ENCODE measurements around the gene LCA5L.
A peak's percentile ranks its signal among the peaks of the same experiment; 100 is the strongest.
"Not testable (repeated sequence)": the region's sequence is repeated elsewhere in the genome, so short reads cannot be mapped to it uniquely, and the experiment has no call there.

LCA5L gene

DNA sequence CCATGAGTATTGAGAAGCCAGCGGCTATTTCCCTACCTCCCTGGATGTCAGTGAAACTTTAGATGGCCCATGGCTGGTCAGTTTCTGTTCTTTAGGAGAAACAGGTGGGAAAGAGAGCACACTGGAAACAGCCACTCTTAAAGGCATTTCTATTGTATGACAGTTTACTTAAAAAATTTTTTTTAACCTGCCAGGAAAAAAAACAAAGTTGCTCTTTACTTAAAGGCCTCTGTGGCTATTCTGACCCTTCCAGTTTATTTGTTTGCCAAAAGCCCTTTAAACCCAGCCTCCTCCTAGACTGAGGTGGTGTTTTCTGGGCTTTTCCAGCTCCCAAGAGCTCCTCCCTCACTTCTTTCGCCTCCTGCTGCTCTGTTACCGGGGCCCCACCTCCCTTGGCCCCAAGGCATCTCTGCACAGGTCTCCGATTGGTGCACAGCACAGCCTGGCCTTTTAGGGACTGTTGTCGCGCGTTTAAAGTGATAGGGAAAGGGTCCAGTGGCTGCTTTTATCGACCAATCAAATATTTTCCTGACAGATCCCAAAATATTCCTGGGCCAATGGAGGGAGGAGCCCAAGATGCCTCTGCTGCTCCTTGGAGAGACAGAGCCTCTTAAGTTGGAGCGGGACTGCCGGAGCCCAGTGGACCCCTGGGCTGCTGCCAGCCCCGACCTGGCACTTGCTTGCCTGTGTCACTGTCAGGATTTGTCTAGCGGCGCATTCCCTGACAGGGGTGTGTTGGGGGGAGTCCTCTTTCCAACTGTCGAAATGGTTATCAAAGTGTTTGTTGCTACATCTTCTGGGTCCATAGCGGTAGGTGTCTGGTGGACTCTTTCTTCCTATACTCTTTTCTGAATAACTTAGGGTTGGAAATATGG lies 6.0 kb upstream of the LCA5L start, which contains the start of gene SH3BGR:
Gene SH3BGR (plus strand): TSS at position 639 of the 875 bp plus-strand sequence. CDS start 127 bp downstream, at position 766.
- peak; percentile 12 for DNase-seq

DNA sequence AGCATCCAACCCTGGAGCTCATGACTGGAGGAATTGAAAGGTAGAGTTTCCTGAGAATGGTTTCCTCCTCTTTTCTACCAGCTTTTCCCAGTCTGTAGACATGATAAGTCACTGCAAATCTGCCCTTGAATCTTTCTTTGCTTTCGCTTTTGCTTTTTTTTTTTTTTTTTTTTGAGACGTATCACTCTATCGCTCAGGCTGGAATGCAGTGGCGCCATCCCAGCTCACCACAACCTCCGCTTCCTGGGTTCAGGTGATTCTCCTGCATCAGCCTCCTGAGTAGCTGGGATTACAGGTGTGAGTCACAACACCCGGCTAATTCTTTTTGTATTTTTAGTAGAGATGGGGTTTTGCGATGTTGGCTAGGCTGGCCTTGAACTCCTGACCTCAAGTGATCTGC lies 1.7 kb upstream of the LCA5L start:
- DNase-seq, result no peak

DNA sequence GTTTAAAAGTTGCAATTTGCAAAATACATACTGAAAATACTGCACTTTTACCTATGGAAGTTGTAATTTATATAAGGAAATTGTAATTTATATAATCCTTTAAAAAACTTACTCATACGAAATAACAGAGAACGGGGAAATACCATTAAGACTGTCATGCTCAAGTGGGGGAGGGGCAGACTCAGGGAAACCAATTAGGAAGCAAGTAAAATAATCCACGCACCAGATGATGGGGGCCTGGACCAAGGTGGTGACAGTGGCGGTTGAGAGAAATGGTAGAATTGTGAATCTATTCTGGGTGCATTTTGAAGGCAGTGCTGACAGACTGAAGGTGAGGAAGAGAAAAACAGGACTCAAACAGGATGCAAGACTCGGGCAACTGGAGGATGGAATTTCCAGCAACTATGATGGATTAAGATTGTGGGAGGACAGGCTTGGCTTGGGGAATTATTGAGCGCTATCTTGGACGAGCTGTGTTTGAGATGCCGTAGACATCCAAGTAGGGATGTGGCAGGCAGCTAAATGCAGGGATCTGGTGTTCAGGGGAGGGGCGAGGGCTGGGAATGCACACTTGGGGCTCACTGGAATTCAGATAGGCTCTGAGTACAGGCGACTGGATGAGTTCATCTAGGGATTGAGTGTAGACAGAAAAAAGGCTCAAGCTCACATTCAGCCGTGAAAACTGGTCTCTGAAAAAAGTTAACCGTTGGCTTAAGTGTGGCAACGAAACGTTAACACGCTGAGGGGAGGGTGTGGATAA lies 977 bp downstream of the LCA5L start:
- peak; percentile 77 for DNase-seq

DNA sequence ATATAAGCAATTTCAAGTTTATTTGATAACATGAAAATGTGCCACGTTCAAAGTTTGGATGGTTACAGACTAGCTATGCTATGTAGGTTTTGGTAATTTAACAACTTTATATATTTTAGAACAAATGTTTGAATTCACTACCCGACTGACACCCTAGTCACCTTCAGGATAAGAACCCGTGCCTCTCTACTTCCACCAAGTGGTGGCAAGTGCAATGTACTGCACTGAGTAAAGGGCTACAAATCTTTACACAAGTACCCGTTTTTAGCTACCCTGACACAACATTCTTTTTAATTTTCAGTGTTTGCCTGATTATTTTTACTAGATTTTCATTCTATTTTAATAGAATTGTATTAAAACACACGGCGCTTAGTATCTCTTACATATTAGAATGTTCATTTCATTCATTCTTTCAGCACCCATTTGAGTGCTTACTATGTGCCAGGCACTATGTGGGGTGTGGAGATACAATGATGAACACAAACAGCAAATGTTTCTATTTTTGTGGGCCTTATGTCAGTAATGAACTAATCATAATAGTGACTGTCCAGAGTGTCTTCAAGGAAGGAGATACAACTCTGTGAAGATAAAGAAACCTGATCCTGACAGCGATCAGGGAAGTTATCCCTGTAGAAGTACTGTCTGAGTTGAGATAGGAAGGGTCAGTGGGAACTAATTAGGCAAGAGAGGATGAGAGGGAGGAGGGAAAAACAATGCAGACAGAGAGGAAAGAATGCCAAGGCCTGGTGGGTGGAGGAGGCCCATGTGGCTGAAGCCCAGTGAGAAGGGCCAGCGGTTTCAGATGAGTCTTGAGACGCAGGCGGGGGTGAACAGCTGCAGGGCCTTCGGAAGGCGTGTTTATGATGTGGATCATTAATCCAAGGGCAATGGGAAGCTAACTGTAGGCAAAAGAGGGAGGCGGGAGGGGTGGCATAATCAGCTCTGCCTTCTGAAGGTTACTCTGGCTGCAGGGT lies 3.8 kb downstream of the LCA5L start:
- DNase-seq, result peak; percentile 78

- no peak for DNase-seq
Measured at GRCh38 chr21:39439232-39439631, 6.3 kb downstream of the LCA5L start.

DNA sequence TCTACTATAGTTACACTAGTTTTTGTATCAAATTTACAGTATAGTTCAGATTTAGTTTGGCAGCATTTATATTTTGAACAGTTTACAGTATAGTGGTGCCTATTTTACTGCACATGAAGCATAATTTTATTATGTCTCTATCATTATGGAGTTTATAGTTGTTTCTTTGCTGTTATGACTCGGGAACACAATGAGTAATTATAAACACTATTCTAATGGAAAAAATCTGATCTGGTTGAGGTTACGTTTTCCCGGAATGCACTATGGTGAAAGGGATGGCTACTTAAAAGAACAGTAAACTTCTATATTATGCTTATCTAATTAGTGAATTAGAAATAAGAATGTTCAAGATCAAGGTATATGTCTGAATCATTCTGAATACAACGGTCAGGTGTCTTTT lies 10.6 kb downstream of the LCA5L start:
- DNase-seq, result no peak

DNA sequence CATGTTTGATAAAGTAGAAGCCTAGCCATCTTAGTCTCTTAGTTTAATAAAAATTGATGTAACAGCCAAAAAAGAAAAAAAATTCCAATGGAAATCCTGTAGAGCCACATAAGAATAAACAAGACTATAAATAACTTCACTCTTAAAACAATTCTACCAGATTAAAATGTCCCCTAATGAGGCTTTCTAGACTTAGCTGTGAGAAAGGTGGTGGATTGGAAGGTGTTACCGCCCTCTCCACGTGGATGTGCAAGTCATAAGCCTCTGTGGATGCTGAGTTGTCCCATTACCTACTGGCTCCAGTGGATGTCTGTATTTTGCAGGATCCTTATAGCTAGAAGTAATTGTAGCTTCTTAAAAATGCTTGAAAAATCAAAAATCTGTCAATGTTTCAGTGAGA lies 14.6 kb downstream of the LCA5L start:
- DNase-seq, result peak; percentile 82

DNA sequence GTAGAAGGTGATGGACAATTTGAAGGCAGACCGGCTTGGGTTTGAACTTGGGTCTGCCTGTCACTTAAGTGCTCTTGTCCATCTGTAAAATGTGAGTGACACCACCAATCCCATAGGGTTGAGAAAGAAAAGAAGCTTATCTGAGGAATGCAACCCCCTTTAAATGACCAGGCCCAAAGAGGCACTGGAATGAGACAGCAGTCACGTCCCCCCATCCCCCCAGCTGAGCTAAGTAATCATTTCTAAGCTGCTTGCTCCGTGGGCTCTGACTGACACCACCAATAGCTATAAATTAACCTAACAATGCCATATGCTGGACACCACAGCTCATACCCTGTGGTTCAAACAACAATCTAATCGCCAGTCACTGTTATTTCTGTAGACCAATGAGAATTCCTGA lies 15.1 kb downstream of the LCA5L start:
- peak; percentile 98 for DNase-seq

- no peak for DNase-seq
Measured at GRCh38 chr21:39430016-39430415, 15.6 kb downstream of the LCA5L start.

GRCh38 chr21:39429445-39429844 lies 16.1 kb downstream of the LCA5L start:
- DNase-seq, result no peak

DNA sequence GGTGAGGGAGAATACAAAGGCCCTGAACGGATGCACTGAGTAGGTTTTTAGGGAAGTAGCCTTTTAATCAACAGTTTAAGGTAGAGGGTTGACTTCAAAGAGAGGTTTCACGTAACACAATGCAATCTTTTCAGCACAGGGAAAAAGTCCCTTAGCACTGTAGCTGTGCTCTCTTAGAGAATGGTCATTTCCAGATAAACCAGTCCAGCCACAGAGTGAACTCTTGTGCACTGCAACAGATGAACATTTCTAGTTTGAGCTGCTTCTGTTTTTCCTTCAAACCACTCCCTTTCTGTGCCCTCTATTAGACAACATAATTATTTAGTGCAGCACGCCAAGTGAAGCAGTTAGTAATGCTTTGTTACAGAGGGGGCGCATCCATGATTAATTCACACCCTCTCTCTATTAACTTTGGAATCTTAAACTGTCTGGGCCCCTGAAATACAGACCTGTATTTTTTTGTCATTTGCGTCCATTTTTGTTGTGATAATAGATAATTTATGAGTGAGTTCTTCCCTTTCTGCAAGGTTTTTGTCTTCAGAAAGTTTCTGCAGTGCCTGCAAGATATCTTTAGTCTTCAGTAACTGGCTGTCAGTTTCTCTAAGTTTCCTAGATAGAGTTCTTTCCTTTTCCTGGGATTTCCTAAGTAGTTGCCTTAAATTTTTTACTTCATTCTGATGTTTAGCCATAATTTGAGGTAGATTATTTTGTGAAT lies 22.9 kb downstream of the LCA5L start:
- DNase-seq, result no peak

- not testable (repeated sequence) for DNase-seq
Measured at GRCh38 chr21:39419204-39419603, 26.4 kb downstream of the LCA5L start.

GRCh38 chr21:39406065-39406464 lies 39.5 kb downstream of the LCA5L start:
- no peak for DNase-seq

DNA sequence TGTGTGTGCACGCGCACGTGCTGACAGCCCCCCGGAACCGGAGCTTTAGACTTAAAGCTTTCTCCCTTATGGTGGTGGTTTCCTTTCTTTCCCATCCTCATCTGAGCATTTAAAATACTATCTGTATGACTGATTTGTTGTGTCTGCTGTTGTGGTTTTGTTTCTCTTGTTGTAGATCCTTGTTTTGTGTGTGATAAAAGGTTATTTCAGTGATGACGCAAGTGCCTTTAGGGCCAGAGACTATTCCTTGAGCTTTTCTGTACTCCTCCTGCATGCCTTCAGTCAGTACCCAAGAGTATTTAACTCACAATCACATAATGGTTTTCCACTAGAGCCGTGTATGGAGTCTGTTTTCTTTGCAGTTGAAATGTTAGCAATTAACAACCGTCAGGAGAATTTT lies 45.4 kb downstream of the LCA5L start:
- DNase-seq, result no peak

DNA sequence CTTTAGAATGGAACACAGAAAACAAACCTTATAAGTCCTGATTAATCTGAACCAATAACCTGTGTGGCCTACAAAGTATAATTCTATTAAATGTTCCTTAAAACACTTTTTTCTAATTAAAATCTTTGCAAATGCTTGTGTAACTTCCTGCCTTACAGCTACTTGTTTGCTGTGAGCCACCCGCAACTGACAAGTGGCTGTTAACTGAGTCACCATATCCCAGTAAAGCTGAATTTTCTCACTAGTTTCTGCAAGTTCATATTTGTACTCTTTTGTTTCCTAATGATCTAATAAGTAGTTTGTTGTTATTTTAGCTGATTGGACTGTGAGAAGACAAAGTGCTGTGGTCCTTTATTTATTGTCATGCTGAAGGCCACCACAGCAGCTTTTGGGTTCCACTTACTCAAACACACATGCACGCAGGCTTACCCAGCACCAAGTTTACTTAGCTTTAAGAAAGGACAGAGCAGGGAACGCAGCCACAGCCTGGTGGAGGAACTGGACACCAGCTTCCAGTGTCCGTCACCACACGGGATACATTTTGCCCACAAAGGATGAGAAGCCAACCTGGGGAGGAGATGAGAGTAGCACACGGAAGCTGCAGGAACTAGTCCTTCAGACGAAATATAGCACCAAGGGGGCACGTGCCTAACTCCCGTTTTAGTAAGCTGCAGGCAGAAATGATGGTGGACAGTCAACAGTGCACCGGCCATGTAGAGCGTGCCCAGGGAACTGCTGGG lies 47.8 kb downstream of the LCA5L start:
- no peak for DNase-seq

DNA sequence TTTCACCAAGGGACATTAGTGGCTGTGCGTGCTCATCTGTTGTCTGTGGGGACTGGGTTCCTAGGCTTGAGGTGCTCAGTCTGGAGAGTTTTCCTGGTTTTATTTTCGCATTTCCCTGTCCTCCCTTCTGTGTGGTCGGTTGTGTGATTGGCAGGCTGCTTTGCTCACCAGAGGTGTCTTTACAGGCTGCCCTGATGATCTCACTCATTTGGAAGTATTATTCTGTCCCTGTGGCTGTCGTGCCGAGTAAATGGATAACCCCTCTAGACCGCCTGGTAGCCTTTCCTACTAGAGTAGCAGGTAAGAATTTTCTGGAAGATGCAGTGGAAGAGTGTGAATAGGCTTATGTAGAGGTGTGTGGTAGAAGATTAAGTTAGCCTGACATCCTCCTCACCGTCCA lies 52.6 kb downstream of the LCA5L start:
- DNase-seq, result no peak

- DNase-seq, result no peak
Measured at GRCh38 chr21:39390212-39390765, 55.3 kb downstream of the LCA5L start.

DNA sequence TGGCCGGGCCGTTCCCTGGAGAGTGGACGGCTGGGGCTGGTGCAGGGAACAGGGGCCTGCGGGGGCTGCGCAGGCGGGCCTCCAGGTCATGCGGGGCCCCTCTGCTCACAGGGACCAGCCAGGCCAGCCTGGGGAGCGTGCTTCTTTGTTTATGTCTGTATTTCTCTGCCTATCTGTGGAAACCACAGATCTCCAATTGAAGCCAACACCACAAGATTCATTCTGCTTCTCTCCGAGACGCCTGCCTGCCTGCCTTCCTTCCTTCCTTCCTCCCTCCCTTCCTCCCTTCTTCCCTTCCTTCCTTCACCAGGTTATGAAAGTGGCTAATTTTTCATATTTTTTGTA lies 56.8 kb downstream of the LCA5L start:
- no peak for DNase-seq

DNA sequence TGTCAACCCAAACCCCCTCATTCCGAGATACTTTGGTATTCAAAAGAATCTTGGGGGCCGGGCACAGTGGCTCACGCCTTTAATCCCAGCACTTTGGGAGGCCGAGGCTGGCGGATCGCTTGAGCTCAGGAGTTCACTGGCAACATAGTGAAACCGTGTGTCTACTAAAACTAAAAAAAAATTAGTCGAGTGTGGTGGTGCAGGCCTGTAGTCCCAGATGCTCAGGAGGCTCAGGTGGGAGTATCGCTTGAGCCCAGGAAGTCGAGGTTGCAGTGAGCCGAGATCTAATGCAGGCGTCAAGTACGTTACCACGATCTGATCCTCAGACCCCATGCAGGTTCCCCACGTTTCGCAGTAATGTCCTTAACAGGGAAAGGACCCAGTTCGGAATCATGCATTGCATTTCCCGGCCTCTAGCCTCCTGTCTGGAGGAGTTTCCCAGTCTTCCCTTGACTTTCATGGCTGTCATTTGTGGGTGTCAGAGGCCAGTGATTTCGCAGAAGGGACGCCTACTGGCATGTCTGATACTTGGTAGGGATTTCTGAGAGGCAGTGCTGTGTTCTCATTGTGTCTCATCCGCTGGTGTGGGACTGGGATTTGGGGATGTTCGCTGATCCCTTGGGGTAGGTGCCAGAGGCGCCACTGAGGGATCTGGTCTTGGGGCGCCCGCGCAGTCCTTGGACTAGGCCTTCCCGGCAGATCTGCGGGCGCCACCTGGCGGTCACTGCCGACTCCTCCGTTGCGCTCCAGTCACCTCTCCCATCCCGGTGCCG lies 57.4 kb downstream of the LCA5L start:
- DNase-seq, result peak; percentile 94

DNA sequence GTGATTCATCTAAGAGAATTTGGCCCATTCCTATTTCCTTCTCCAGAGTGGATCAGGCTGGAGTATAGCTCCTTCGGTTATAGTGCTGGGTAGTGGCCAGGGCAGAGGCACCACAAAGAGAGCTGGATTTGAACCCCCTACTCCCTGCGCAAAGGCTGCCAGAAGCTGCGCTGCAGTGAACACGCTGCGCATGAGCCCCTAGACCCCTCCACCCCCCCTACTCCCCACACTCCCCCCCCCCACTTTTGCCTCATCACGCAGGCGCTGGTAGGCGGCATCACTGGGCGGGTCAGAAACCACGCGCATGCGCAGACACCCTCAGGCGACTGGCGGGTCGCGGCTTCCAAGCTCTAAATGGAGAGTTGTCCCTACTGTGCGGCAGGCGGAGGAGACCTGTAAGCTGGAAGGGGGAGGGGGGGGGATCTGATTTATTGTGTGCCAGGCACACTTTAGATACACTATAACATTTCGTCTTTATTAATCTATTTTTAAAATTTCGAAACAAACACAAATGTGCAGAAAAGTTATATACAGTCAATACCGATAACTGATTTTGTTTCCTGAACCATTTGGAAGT lies 58.0 kb downstream of the LCA5L start:
- DNase-seq, result peak; percentile 98
